Measurements from ENCODE around the gene CCDC149. TPM values are rescaled to one million over a fixed set of nuclear protein-coding genes. Genes with fewer than 3 reads are reported as not detected.

CCDC149 gene
- total RNA-seq, 2 experiments from 2014 or later: not detected

DNA sequence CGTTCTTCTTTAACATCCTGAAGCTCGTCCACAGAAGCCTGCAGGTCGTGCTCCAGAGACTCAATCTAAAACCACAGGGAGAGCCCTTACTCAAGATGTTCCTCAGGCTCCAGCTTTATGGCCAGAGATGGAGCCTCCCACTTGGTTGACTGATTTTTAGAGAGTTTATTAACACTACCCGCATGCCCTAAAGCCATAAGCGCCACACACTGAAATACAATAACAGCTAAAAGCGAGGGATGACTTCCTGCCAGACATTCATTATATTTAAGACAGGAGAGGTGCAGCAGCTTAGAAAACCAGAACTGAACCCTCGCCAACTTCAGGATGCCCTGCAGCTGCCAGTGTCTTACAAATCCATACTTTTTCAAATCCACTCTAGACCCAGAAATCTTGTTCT lies 75.5 kb downstream of the CCDC149 start:
- CTCF ChIA-PET (ENCODE audit: unreplicated experiment): no interaction called here
- Histone ChIP-seq H3K36me3 (ENCODE audit: insufficient read depth, low read length) (no peaks in the 10 kb centered on the region), H3K9me2 (ENCODE audit: insufficient read depth, low read length) (no peaks in the 10 kb centered on the region), H2AFZ (ENCODE audit: low read length) (no peak overlapping the region), H3K79me2 (ENCODE audit: insufficient read depth, low read depth, low read length) (no peaks in the 10 kb centered on the region), H3K4me1 (ENCODE audit: insufficient read depth, low read length, poor library complexity, severe bottlenecking) (no peaks in the 10 kb centered on the region), H3K9me3 (ENCODE audit: low read length) (no peaks in the 10 kb centered on the region), H3K27ac (ENCODE audit: low read depth, low read length, poor library complexity, severe bottlenecking) (no peak overlapping the region), H4K20me1 (ENCODE audit: insufficient read depth, low read length) (no peaks in the 10 kb centered on the region), H3K4me2 (ENCODE audit: low read length) (no peak overlapping the region), H3K4me3 (ENCODE audit: low read depth, low read length, poor library complexity, severe bottlenecking) (no peak overlapping the region)
- BruUV-seq (replicated peaks): no TSS peak
- no peak for DNase-seq (ENCODE audit: low spot score)
- intact Hi-C loops (cut with micrococcal nuclease; ENCODE audit: unreplicated experiment): no loop called here
- POLR2A ChIA-PET: no interaction called here
- TF ChIP-seq EZH2phosphoT487 (IDR thresholded peaks at IDR 0.05; ENCODE audit: borderline replicate concordance, low read depth, low read length): no peak
- TF ChIP-seq, protein P1, sequence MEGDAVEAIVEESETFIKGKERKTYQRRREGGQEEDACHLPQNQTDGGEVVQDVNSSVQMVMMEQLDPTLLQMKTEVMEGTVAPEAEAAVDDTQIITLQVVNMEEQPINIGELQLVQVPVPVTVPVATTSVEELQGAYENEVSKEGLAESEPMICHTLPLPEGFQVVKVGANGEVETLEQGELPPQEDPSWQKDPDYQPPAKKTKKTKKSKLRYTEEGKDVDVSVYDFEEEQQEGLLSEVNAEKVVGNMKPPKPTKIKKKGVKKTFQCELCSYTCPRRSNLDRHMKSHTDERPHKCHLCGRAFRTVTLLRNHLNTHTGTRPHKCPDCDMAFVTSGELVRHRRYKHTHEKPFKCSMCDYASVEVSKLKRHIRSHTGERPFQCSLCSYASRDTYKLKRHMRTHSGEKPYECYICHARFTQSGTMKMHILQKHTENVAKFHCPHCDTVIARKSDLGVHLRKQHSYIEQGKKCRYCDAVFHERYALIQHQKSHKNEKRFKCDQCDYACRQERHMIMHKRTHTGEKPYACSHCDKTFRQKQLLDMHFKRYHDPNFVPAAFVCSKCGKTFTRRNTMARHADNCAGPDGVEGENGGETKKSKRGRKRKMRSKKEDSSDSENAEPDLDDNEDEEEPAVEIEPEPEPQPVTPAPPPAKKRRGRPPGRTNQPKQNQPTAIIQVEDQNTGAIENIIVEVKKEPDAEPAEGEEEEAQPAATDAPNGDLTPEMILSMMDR (conservative IDR thresholded peaks at IDR 0.05; ENCODE audit: low read length): no peak

DNA sequence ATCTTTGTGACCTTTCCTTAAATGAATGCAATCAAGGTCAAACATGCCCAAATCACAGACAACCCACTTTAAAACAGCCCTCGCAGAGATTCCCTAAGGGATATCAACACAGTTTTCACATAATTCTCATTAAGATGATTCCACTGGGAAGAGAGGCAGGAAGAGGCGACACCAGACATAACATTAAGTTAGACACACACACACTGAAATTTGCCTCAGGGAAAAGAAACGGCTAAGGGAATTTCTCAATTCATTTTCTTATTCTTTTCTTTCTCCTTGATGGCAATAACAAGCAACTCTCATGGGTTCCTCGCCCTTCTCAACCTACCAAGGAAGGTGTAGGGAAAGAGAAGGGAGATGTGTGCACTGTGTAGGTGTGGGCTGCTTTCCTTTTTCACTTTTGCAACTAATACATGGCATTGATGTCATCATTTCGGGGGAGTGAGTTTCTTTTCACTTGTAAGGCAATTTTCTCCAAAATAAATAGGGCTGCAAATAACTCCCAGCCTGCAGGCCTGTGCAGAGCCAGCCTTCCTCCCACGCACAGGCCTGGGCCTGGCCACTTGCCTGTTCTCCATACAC lies 76.1 kb downstream of the CCDC149 start:
- intact Hi-C loops (cut with micrococcal nuclease; ENCODE audit: unreplicated experiment): no loop called here
- TF ChIP-seq, protein P1 (conservative IDR thresholded peaks at IDR 0.05; ENCODE audit: low read length): no peak
- no peak for TF ChIP-seq EZH2phosphoT487 (IDR thresholded peaks at IDR 0.05; ENCODE audit: borderline replicate concordance, low read depth, low read length)
- H3K27ac ChIP-seq (ENCODE audit: low read depth, low read length, poor library complexity, severe bottlenecking): no peak overlapping the region
- BruUV-seq (replicated peaks): no TSS peak
- no peaks in the 10 kb centered on the region for H4K20me1 ChIP-seq (ENCODE audit: insufficient read depth, low read length)
- H3K79me2 ChIP-seq (ENCODE audit: insufficient read depth, low read depth, low read length): no peaks in the 10 kb centered on the region
- H3K9me3 ChIP-seq (ENCODE audit: low read length): no peaks in the 10 kb centered on the region
- no peak for DNase-seq (ENCODE audit: low spot score)
- no peaks in the 10 kb centered on the region for H3K4me1 ChIP-seq (ENCODE audit: insufficient read depth, low read length, poor library complexity, severe bottlenecking)
- POLR2A ChIA-PET: no interaction called here
- H3K4me2 ChIP-seq (ENCODE audit: low read length): no peak overlapping the region
- H3K9me2 ChIP-seq (ENCODE audit: insufficient read depth, low read length): no peaks in the 10 kb centered on the region
- H3K36me3 ChIP-seq (ENCODE audit: insufficient read depth, low read length): no peaks in the 10 kb centered on the region
- H2AFZ ChIP-seq (ENCODE audit: low read length): no peak overlapping the region
- CTCF ChIA-PET (ENCODE audit: unreplicated experiment): no interaction called here
- H3K4me3 ChIP-seq (ENCODE audit: low read depth, low read length, poor library complexity, severe bottlenecking): no peak overlapping the region

DNA sequence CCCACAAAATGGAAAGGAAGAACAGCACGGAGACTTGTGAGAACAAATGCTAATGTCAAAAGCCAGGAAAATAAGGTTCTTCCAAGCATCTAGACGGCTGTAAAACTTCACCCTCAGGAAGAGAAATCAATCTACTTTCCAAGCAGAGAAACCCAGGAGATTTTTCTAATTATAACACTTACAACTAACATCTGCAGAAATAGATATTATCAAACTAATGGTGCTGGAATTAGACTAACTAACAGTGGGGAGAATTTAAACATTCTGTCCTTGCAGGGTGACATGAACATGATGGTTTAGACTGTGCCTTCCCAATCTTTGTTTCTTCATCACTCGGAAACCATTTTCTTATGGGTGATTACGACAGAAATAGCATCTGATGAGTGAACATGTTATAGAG lies 77.1 kb downstream of the CCDC149 start:
- no TSS peak for BruUV-seq (replicated peaks)
- Histone ChIP-seq H2AFZ (ENCODE audit: low read length) (no peak overlapping the region), H3K36me3 (ENCODE audit: insufficient read depth, low read length) (no peaks in the 10 kb centered on the region), H3K4me3 (ENCODE audit: low read depth, low read length, poor library complexity, severe bottlenecking) (no peak overlapping the region), H3K4me1 (ENCODE audit: insufficient read depth, low read length, poor library complexity, severe bottlenecking) (no peaks in the 10 kb centered on the region), H4K20me1 (ENCODE audit: insufficient read depth, low read length) (no peaks in the 10 kb centered on the region), H3K4me2 (ENCODE audit: low read length) (no peak overlapping the region), H3K9me3 (ENCODE audit: low read length) (no peaks in the 10 kb centered on the region), H3K27ac (ENCODE audit: low read depth, low read length, poor library complexity, severe bottlenecking) (no peak overlapping the region), H3K9me2 (ENCODE audit: insufficient read depth, low read length) (no peaks in the 10 kb centered on the region), H3K79me2 (ENCODE audit: insufficient read depth, low read depth, low read length) (no peaks in the 10 kb centered on the region)
- ChIA-PET CTCF (ENCODE audit: unreplicated experiment) (no interaction called here), POLR2A (no interaction called here)
- no peak for TF ChIP-seq EZH2phosphoT487 (IDR thresholded peaks at IDR 0.05; ENCODE audit: borderline replicate concordance, low read depth, low read length)
- TF ChIP-seq, protein P1 (conservative IDR thresholded peaks at IDR 0.05; ENCODE audit: low read length): no peak
- intact Hi-C loops (cut with micrococcal nuclease; ENCODE audit: unreplicated experiment): no loop called here
- no peak for DNase-seq (ENCODE audit: low spot score)
